HepG2 (cell line): ENCODE results near the gene OSBPL10.

ENCODE experiments used
- DZIP1 ChIP-seq: sonication (generic); formaldehyde crosslinking; IDR thresholded peaks from 2 replicates; pipeline ENCODE4 v1.5.0; 2020; ENCODE audit warnings: mild to moderate bottlenecking, missing genetic modification reagents
- GPBP1L1 ChIP-seq: sonication (generic); formaldehyde crosslinking; IDR thresholded peaks from 2 replicates; pipeline ENCODE4 v1.5.0; 2020; ENCODE audit warnings: mild to moderate bottlenecking, missing genetic modification reagents
- ZEB1 ChIP-seq: IDR thresholded peaks from 2 replicates; pipeline ENCODE4 v1.6.1; 2012; ENCODE audit warnings: mild to moderate bottlenecking, low read depth, inconsistent platforms; ENCODE audit not compliant: insufficient replicate concordance

GRCh38 chr3:31680072-31680870 lies 300.8 kb downstream of the OSBPL10 start:
- TF ChIP-seq DZIP1 (CRISPR knock-in tag), result no peak
- no peak for TF ChIP-seq GPBP1L1 (CRISPR knock-in tag)
- TF ChIP-seq ZEB1, result no peak
